SK-N-MC (cell line): ENCODE data around the gene MPHOSPH9.

Source experiments
- FOXP2 ChIP-seq: optimal IDR thresholded peaks from 2 replicates; pipeline ENCODE3; 2011; ENCODE audit warnings: mild to moderate bottlenecking, moderate library complexity; ENCODE audit not compliant: insufficient read depth; ENCODE audit errors: extremely low read length, control extremely low read depth
- POLR2AphosphoS5 ChIP-seq: IDR thresholded peaks from 2 replicates; pipeline ENCODE4 v1.6.1; 2012; ENCODE audit warnings: mild to moderate bottlenecking, low read depth, low read length, borderline replicate concordance

GRCh38 chr12:123143736-123144461 is 89.0 kb downstream of the MPHOSPH9 start:
- no peak for TF ChIP-seq FOXP2
- no peak for TF ChIP-seq POLR2AphosphoS5
